Left forelimb (tissue), 1 donor: Measurements from ENCODE around the gene CAP1.
"Not testable (repeated sequence)": the region's sequence is repeated elsewhere in the genome, so short reads cannot be mapped to it uniquely, and the experiment has no call there.

Source experiments
- DNase-seq: peaks from one replicate; pipeline ENCODE4 v3.0.0-alpha.2; 2018; ENCODE audit warnings: low spot score

The CAP1 gene

DNA sequence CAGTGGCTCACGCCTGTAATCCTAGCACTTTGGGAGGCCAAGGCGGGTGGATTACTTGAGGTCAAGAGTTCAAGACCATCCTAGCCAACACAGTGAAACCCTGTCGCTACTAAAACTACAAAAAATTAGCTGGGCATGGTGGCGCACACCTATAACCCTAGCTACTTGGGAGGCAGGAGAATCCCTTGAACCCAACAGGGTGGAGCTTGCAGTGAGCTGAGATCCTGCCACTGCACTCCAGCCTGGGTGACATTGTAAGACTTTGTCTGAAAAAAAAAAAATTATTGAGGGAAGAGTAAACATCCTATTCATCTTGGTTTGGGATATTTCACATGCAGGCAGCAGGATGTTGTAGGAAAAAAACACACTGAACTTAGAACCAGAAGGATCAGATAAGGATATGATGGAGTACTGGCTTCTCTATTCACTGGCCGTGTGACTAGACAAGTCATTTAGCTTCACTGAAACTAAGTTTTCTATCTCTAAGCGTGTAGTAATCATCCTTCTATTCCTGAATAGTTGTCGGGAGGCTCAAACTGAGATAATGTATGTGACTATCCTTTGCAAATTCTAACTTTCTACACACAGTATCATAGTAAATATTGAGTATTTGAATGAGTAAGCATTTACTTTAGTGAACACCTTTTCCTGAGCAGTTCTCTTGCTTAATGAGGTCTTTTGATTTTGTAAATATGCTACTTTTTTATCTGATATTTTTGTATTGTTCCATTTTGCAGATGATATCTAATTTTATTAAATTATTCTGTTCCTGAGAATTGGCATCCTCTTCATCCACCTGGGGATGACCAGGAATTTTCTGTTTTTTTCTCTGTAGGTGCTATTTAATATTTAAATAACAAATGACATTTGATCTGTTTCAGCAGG, 18.2 kb downstream of the CAP1 start:
- DNase-seq: no peak

- DNase-seq: no peak
Observed at GRCh38 chr1:40059338-40059959, 18.9 kb downstream of the CAP1 start.

DNA sequence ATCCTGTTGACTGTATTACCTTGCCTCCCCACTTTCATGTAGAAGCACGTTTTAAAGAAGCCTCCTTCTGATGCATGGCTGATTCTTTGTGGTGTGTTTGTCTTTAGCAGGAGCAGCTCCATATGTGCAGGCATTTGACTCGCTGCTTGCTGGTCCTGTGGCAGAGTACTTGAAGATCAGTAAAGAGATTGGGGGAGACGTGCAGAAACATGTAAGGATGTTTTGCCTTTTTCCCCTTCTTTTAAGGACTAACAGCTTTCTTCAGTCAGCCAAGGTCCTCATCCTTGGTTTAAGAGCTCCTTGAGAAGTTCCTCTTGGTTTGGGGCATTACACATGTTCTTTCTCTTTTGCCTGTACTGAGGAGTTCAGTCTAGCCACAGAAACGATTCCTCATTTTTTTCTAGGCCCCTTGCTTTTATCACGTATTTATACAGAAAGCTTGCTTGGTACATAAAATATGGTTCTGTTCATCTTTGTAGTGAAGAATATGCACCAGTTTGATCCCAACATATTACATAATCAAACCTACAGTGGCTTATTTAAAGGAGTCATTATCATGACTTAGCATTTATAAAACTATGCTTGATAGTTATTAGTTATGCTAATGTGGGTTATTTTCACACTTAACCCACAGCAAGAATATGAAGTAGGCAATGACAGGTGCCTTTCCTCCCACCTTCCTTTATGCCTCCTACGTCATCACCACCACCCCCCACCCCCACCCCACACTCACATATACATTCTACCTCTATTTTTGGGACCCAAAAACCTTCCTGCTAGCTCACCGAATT, 19.6 kb downstream of the CAP1 start:
- no peak for DNase-seq

DNA sequence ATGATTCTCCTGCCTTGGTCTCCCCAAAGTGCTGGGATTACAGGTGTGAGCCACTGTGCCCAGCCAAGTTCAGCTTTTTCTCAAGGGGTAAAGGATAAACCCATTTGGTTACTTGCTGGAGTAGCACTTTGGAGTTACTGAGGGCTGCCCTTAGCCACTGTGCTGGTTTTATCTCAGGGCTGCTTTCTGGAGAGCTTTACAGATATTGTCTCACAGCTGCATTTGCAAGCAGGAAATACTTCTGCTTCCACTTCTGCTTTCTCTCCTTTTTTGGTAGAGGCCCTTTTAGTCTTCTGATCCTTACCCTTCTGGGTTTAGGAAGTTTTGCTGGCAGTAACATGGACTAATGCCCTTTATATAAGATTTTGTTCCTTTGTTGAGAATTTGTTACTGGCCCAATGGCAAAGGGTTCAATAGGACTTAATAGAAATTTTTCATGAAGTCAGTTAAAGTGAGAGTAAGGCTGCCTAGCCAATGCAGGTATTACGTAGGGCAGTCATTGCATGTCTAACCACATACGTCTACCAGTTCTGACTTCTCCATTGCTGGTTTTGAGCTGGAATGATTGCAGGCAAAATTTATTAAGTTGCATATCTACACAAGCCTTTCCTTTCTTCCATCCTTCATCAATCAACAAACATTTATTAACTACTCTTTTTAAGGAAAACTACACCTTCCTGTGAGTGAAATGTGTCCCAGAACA, 24.4 kb downstream of the CAP1 start:
- no peak for DNase-seq

DNA sequence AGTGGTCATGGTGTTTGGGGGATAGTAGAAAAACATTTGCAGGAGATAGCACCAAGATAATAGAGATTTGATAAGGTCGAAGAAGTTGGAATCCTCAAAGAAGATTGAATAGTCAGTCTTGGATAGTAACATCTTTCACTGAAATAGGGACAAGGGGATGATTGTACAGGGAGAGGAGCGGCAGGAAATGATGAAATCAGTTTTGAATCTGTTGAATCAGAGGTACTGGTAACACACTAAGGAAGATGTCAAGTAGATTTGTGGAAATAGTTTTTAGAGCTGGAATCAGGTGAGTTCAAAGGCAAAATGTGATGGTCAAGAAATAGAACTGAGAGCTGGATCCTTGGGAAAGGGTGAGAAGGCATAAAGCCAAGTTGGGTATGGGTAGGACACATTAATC, 26.5 kb downstream of the CAP1 start:
- no peak for DNase-seq

DNA sequence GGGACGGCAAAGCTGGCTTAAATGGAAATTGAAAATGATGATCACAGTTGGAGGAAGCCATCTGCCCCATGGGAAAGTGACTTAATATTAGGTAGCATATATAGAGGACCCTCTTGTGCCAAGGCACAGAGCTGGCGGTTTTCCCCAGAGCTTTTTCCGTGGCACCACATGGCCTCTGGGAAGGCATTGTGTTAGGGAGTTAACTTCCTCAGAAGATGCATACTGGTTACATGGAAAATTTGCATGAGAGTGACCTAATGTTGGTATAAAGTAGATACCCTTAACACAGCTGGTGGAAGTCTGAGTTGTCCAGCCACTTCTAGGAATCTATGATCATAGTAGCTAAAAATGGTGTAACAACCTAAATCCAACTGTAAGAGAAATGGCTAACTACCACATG, 27.3 kb downstream of the CAP1 start:
- no peak for DNase-seq

DNA sequence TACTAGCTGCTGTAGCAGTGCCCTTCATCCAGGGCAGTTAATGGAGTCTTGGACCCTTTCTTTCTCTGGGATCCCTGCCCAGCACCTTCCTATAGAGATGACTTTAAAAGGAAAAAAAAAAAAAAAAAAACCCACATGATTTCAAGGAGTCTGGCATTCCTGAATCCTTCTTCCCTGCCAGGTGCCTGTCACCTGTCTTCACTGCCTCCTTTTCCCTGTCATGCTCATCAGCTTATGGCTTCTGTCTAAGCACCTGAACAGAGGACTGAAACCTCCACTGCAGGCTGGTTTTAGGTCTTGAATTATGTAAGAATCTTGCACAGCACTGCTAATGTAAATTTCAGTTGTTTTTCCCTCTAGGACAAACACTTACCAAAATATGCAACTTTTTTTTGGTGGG, 31.6 kb downstream of the CAP1 start:
- no peak for DNase-seq

- DNase-seq: no peak
Observed at GRCh38 chr1:40073062-40073461, 32.5 kb downstream of the CAP1 start.

GRCh38 chr1:40075266-40075665, 34.7 kb downstream of the CAP1 start:
- no peak for DNase-seq

- DNase-seq: no peak
Observed at GRCh38 chr1:40076895-40077312, 36.4 kb downstream of the CAP1 start.

DNA sequence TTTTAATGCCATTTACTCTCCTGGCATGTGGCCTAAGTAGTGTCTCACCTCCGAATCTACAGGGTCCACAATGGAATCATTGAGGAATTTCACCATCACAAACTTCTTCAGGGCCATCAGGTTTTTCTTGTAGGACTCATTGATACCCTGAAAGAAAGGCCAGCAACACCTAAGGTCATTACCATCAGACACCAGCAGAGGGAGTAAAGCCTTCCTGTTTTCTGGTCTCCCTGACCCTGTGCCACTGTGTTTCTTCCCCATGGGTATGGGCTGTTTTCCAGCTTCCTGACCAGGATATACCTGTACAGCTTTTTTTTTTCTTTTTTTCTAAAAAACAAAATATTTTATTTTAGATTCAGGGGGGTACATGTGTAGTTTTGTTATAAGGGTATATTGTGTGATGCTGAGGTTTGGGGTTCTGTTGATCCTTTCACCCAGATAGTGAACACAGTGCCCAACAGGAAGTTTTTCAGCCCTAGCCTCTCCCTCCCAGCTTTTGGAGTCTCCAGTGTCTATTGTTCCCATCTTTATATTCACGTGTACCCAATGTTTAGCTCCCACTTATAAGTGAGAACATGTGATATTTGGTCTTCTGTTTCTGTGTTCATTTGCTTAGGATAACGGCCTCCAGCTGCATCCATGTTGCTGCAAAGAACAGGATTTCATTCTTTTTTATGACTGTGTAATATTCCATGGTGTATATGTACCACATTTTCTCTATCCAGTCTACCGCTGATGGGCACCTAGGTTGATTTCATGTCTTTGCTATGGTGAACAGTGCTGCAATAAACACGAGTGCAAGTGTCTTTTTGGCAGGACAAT, 38.2 kb downstream of the CAP1 start:
- no peak for DNase-seq

- no peak for DNase-seq
Observed at GRCh38 chr1:40079774-40080400, 39.4 kb downstream of the CAP1 start.

GRCh38 chr1:40081871-40082270, 41.3 kb downstream of the CAP1 start:
- no peak for DNase-seq

- DNase-seq: not testable (repeated sequence)
Observed at GRCh38 chr1:40084750-40085149, 44.2 kb downstream of the CAP1 start.

GRCh38 chr1:40090652-40091355, 50.3 kb downstream of the CAP1 start:
- DNase-seq: no peak

DNA sequence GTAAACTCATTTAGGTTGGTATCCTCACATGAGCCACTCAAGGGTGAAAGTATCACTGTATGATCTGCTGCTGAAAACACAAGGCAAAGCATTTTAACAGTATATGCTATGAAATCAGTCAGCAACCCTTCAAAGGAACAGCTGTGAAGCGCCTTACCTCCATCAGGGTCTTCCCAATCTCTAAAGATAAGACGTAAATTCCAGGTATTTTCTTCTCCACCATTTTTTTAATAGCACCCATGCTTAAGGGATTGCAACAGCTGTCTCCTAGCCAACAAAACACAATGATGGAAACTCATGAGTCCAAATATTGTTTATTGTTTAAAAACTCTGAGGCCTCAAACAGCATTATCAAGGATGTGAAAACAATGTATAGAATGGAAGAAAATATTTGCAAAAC, 51.7 kb downstream of the CAP1 start:
- DNase-seq: no peak

- no peak for DNase-seq
Observed at GRCh38 chr1:40092706-40093639, 52.4 kb downstream of the CAP1 start.

DNA sequence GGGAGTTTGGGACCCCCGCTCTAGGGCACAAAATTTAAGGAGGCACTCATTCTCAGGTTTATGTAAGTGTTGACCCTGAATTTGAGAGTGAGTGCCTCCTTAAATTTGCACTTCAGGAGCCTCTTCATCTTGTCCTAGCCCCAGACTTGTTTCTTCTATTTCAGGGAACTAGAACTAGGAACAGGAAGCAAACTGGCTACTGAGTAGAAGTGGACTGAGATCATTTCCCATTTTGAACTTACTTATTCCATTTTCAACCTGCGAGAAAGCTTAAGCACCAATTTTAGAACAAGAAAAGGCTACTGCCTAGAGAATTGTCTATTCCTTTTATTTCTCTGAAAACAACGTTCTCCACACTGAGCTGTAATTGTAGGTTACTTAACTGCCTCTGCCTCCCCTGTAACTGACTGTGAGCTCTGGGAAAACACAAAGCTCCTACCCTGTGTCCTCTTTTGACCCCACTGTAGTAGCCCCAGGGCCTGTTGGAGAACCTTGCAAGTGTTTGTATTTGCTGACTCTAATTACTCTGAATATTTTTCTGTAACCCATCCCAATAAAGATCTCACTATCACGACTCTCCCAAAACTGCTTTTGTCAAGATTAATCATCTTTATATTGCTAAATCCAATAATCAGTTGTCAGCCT, 54.1 kb downstream of the CAP1 start:
- no peak for DNase-seq

- DNase-seq: no peak
Observed at GRCh38 chr1:40095806-40096205, 55.3 kb downstream of the CAP1 start.
